Lower leg skin (tissue), 3 donors: Measurements from ENCODE around the gene USP17L21.
"Not testable (repeated sequence)": the region's sequence is repeated elsewhere in the genome, so short reads cannot be mapped to it uniquely, and the experiment has no call there.

ENCODE experiments used
- CTCF ChIP-seq, 3 donors: fragments of 450-650 bp; IDR thresholded peaks; one replicate each; pipeline ENCODE4 v1.5.1; 2016; ENCODE audit warnings: antibody characterized with exemption in 3 of 3, mild to moderate bottlenecking in 3 of 3, moderate library complexity in 2 of 3
- POLR2A ChIP-seq, 2 donors: fragments of 450-650 bp; IDR thresholded peaks; one replicate each; pipeline ENCODE4 v1.6.1; 2016 to 2017; ENCODE audit warnings: antibody characterized with exemption in 2 of 2, mild to moderate bottlenecking in 1 of 2, moderate library complexity in 1 of 2

GRCh38 chr4:9271719-9272118 is 9.0 kb downstream of the USP17L21 start:
- not testable (repeated sequence) for TF ChIP-seq POLR2A, CTCF (IDR thresholded peaks at IDR 0.05)
